GM12878 (cell line): ENCODE results near the gene REM1. TPM values are rescaled to one million over a fixed set of nuclear protein-coding genes. Genes with fewer than 3 reads are reported as not detected.

Source experiments
- PBX3 ChIP-seq: IDR thresholded peaks from 2 replicates; pipeline ENCODE4 v1.6.1; 2011; ENCODE audit warnings: mild to moderate bottlenecking, low read depth, low read length, moderate library complexity; ENCODE audit not compliant: insufficient replicate concordance
- POU2F2 ChIP-seq: IDR thresholded peaks from 3 replicates; pipeline ENCODE4 v1.6.1; 2011; ENCODE audit warnings: low read depth, mild to moderate bottlenecking, low read length, borderline replicate concordance
- ZNF592 ChIP-seq: fragments of 450-650 bp; IDR thresholded peaks from 2 replicates; pipeline ENCODE4 v1.6.1; 2017; ENCODE audit warnings: mild to moderate bottlenecking, moderate library complexity
- polyA plus RNA-seq, 11 experiments: library from polyadenylated mRNA; depleted of rRNA in 4 of 11; unstranded in 6 of 11; stranded (reverse) in 5 of 11; fragments of >200 nt; fragmentation: Nextera tagmentation in 4 of 11; fragmentation: Illumina TruSeq in 1 of 11; extraction: Ambion mirVana in 4 of 11; extraction: Trizol in 1 of 11; gene quantifications; 1 replicate in 1 of 11; 2 replicates in 10 of 11; pipeline versions ENCODE4 v1.2.1 to v1.2.3, GENCODE V29; 2011 to 2016; ENCODE audit warnings: inconsistent platforms in 2 of 11, missing spikeins in 2 of 11, low read depth in 1 of 11
- total RNA-seq, 4 experiments: library from RNA; depleted of rRNA in 3 of 4; stranded (reverse); fragments of >200 nt in 3 of 4; fragmentation: Illumina TruSeq in 1 of 4; extraction: Trizol in 1 of 4; gene quantifications; 2 replicates each; pipeline versions ENCODE4 v1.2.1 to v1.2.3, GENCODE V29; 2013 to 2021

The REM1 gene
- total and polyA plus RNA-seq, 10 of the 15 experiments (the other 5 are each of a cell fraction or from before 2014, with no cell fraction given) = not detected

- no peak for TF ChIP-seq ZNF592
- no peak for TF ChIP-seq POU2F2
- TF ChIP-seq PBX3 = no peak
Measured at GRCh38 chr20:31446084-31446819, 28.8 kb upstream of the REM1 start (continued).
